MM.1S (cell line): Measurements from ENCODE around the gene FGD4.
"Not testable (repeated sequence)": the region's sequence is repeated elsewhere in the genome, so short reads cannot be mapped to it uniquely, and the experiment has no call there.

Source experiments
- DNase-seq: peaks from one replicate; pipeline ENCODE4 v3.0.0-alpha.2; 2015
- H2AFZ ChIP-seq: fragments of 300-600 bp; sonication (generic); 2 replicates; pipeline ENCODE4 v1.6.0; 2016; ENCODE audit warnings: antibody characterized with exemption, low read length
- H3F3A ChIP-seq: fragments of 300-600 bp; sonication (generic); 2 replicates; pipeline ENCODE4 v1.6.1; 2016; ENCODE audit warnings: mild to moderate bottlenecking, antibody characterized with exemption, low read length, moderate library complexity, mixed read lengths; ENCODE audit not compliant: insufficient read depth
- H3K27ac ChIP-seq: fragments of 300-600 bp; sonication (generic); 2 replicates; pipeline ENCODE4 v1.5.1; 2016; ENCODE audit warnings: mild to moderate bottlenecking, low read length
- H3K27me3 ChIP-seq: fragments of 300-600 bp; sonication (generic); replicated peaks from 2 replicates; pipeline ENCODE4 v1.6.0; 2016; ENCODE audit warnings: low read length; ENCODE audit not compliant: insufficient read depth
- H3K36me3 ChIP-seq: fragments of 300-600 bp; sonication (generic); replicated peaks from 2 replicates; pipeline ENCODE4 v1.6.1; 2016; ENCODE audit warnings: mild to moderate bottlenecking, low read length, mixed read lengths; ENCODE audit not compliant: insufficient read depth
- H3K4me1 ChIP-seq: fragments of 300-600 bp; sonication (generic); 2 replicates; pipeline ENCODE4 v1.6.1; 2016; ENCODE audit warnings: low read length, mixed read lengths
- H3K4me2 ChIP-seq: fragments of 300-600 bp; sonication (generic); 2 replicates; pipeline ENCODE4 v1.6.0; 2016; ENCODE audit warnings: low read depth, low read length
- H3K4me3 ChIP-seq: fragments of 300-600 bp; sonication (generic); 2 replicates; pipeline ENCODE4 v1.5.1; 2016; ENCODE audit warnings: low read length, mixed read lengths
- H3K79me2 ChIP-seq: fragments of 300-600 bp; sonication (generic); 2 replicates; pipeline ENCODE4 v1.6.1; 2016; ENCODE audit warnings: mixed run types, low read length, mixed read lengths
- H3K9ac ChIP-seq: fragments of 300-600 bp; sonication (generic); 2 replicates; pipeline ENCODE4 v1.6.1; 2016; ENCODE audit warnings: low read length, mixed read lengths
- H3K9me2 ChIP-seq: fragments of 300-600 bp; sonication (generic); replicated peaks from 2 replicates; pipeline ENCODE4 v1.6.1; 2016; ENCODE audit warnings: mild to moderate bottlenecking, low read length, mixed read lengths; ENCODE audit not compliant: insufficient read depth
- H3K9me3 ChIP-seq: fragments of 300-600 bp; sonication (generic); replicated peaks from 2 replicates; pipeline ENCODE4 v1.6.1; 2016; ENCODE audit warnings: mild to moderate bottlenecking, low read length, mixed read lengths; ENCODE audit not compliant: insufficient read depth
- H4K20me1 ChIP-seq: fragments of 300-600 bp; sonication (generic); 2 replicates; pipeline ENCODE4 v1.6.1; 2016; ENCODE audit warnings: mild to moderate bottlenecking, low read length, moderate library complexity, mixed read lengths; ENCODE audit not compliant: insufficient read depth
- CTCF ChIP-seq: fragments of 300-600 bp; sonication (generic); IDR thresholded peaks from 2 replicates; pipeline ENCODE4 v1.5.1; 2016; ENCODE audit warnings: antibody characterized with exemption, low read length, mixed read lengths
- EZH2 ChIP-seq: fragments of 300-600 bp; sonication (generic); optimal IDR thresholded peaks from 2 replicates; pipeline ENCODE3; 2017; ENCODE audit warnings: low read depth, mild to moderate bottlenecking, antibody characterized with exemption, low read length, mixed read lengths
- EZH2phosphoT487 ChIP-seq: fragments of 300-600 bp; sonication (generic); IDR thresholded peaks from 2 replicates; pipeline ENCODE4 v1.6.1; 2018; ENCODE audit warnings: antibody characterized with exemption, low read length

Gene FGD4

GRCh38 chr12:32508626-32509025 lies 109.3 kb downstream of the FGD4 start:
- H3K9ac ChIP-seq: no peak overlapping the region
- no peaks in the 10 kb centered on the region for H4K20me1 ChIP-seq
- no peaks in the 10 kb centered on the region for H3K9me2 ChIP-seq
- H3K4me3 ChIP-seq: no peak overlapping the region
- peaks cover 14% of the 10 kb centered on the region for H3K4me1 ChIP-seq
- H3K4me2 ChIP-seq: no peak overlapping the region
- no peak for TF ChIP-seq EZH2
- no peak for TF ChIP-seq CTCF
- TF ChIP-seq EZH2phosphoT487: no peak
- no peak overlapping the region for H3K27ac ChIP-seq
- no peaks in the 10 kb centered on the region for H3K36me3 ChIP-seq
- no peak overlapping the region for H2AFZ ChIP-seq
- 0 out of 2 replicates have a peak, but pooled peaks cover 7% of the 10 kb centered on the region for H3K79me2 ChIP-seq
- no peak for DNase-seq
- peaks cover 5% of the 10 kb centered on the region; the same call in 1 of the 2 replicates for H3F3A ChIP-seq
- no peaks in the 10 kb centered on the region for H3K9me3 ChIP-seq
- no peaks in the 10 kb centered on the region for H3K27me3 ChIP-seq

- no peak for TF ChIP-seq CTCF
- 0 out of 2 replicates have a peak, but pooled peaks cover 7% of the 10 kb centered on the region for H3K79me2 ChIP-seq
These were observed 110.2 kb downstream of the FGD4 start for GRCh38 chr12:32509328-32510091.

GRCh38 chr12:32511976-32512375 lies 112.6 kb downstream of the FGD4 start:
- not testable (repeated sequence) for H3K4me3 ChIP-seq, H3F3A ChIP-seq, H4K20me1 ChIP-seq, H3K9me3 ChIP-seq, H2AFZ ChIP-seq, H3K36me3 ChIP-seq, H3K27me3 ChIP-seq, H3K9me2 ChIP-seq, H3K79me2 ChIP-seq
- peak overlapping the region; percentile 12; the same call in 1 of the 2 replicates for H3K9ac ChIP-seq
- DNase-seq: peak; percentile 87
- H3K4me1 ChIP-seq: peaks cover 23% of the 10 kb centered on the region
- peak overlapping the region; percentile 58; the same call in 1 of the 2 replicates for H3K27ac ChIP-seq
- peak overlapping the region; percentile 44 for H3K4me2 ChIP-seq

More at GRCh38 chr12:32509328-32510091, 110.2 kb downstream of the FGD4 start:
- no peak overlapping the region for H3K27ac ChIP-seq
- no peaks in the 10 kb centered on the region for H3K9me3 ChIP-seq
- H3K36me3 ChIP-seq: no peaks in the 10 kb centered on the region
- no peak for DNase-seq
- H2AFZ ChIP-seq: no peak overlapping the region
- H3K4me1 ChIP-seq: peaks cover 12% of the 10 kb centered on the region
- no peaks in the 10 kb centered on the region for H4K20me1 ChIP-seq
- no peaks in the 10 kb centered on the region for H3K27me3 ChIP-seq
- H3F3A ChIP-seq: peaks cover 5% of the 10 kb centered on the region; the same call in 1 of the 2 replicates
- no peak overlapping the region for H3K4me2 ChIP-seq
- H3K9me2 ChIP-seq: no peaks in the 10 kb centered on the region
- H3K9ac ChIP-seq: no peak overlapping the region
- no peak overlapping the region for H3K4me3 ChIP-seq

- Histone ChIP-seq H3K36me3 (no peaks in the 10 kb centered on the region), H3K79me2 (no peaks in the 10 kb centered on the region), H3K9me2 (no peaks in the 10 kb centered on the region), H3F3A (peaks cover 5% of the 10 kb centered on the region; the same call in 1 of the 2 replicates), H2AFZ (no peak overlapping the region), H3K27me3 (no peaks in the 10 kb centered on the region), H3K4me2 (peak overlapping the region; percentile 3; the same call in 1 of the 2 replicates), H3K9ac (no peak overlapping the region), H3K27ac (peak overlapping the region; percentile 58; the same call in 1 of the 2 replicates), H3K4me3 (no peak overlapping the region), H3K4me1 (peaks cover 23% of the 10 kb centered on the region), H4K20me1 (no peaks in the 10 kb centered on the region), H3K9me3 (no peaks in the 10 kb centered on the region)
- TF ChIP-seq CTCF (no peak), EZH2 (no peak), EZH2phosphoT487 (no peak)
- peak; percentile 34 for DNase-seq
These were observed 113.0 kb downstream of the FGD4 start for GRCh38 chr12:32512379-32512778.
